ENCODE measurements around the gene PCP2.

Gene PCP2

GRCh38 chr19:7638802-7639465, 5.4 kb upstream of the PCP2 start:
- DNase-seq = no peak

GRCh38 chr19:7637374-7638256, 4.1 kb upstream of the PCP2 start:
- no peak for DNase-seq

- peak; percentile 24 for DNase-seq
Measured at GRCh38 chr19:7636691-7637373, 3.3 kb upstream of the PCP2 start, which contains the start of gene STXBP2. STXBP2 (plus strand) TSS chr19:7637110; CDS start chr19:7637150, 40 bp downstream.

- no peak for DNase-seq
Measured at GRCh38 chr19:7636317-7636690, 2.8 kb upstream of the PCP2 start.

- DNase-seq = no peak
Measured at GRCh38 chr19:7635670-7636069, 2.2 kb upstream of the PCP2 start.

GRCh38 chr19:7632340-7633203, 947 bp downstream of the PCP2 start:
- DNase-seq = no peak

GRCh38 chr19:7631577-7631976, 1.9 kb downstream of the PCP2 start:
- no peak for DNase-seq

- DNase-seq = peak; percentile 96
Measured at GRCh38 chr19:7629347-7630054, 4.0 kb downstream of the PCP2 start, which contains the start of the genes PET100 and XAB2. PET100 (plus strand) TSS chr19:7629793; CDS start chr19:7629834, 41 bp downstream. XAB2 (minus strand) TSS chr19:7629545; CDS start chr19:7629527, 18 bp downstream.

- DNase-seq = no peak
Measured at GRCh38 chr19:7628589-7629311, 4.8 kb downstream of the PCP2 start.

- no peak for DNase-seq
Measured at GRCh38 chr19:7627166-7627565, 6.4 kb downstream of the PCP2 start.

GRCh38 chr19:7625763-7626372, 7.7 kb downstream of the PCP2 start:
- no peak for DNase-seq

- DNase-seq = no peak
Measured at GRCh38 chr19:7624810-7625209, 8.7 kb downstream of the PCP2 start.

GRCh38 chr19:7623725-7624603, 9.6 kb downstream of the PCP2 start:
- DNase-seq = no peak

GRCh38 chr19:7622933-7623685, 10.4 kb downstream of the PCP2 start:
- DNase-seq = no peak

- no peak for DNase-seq
Measured at GRCh38 chr19:7620442-7621412, 12.8 kb downstream of the PCP2 start.

GRCh38 chr19:7619671-7620441, 13.7 kb downstream of the PCP2 start:
- no peak for DNase-seq

Measured in NCI-H1417 treated with DMSO at 0.1 percent for 48 hours (cell line).